Body of pancreas (tissue), 4 donors: ENCODE measurements around the gene NTN4.

ENCODE experiments used
- CTCF ChIP-seq, 7 experiments: fragments of 450-650 bp in 4 of 7; fragments of 200-600 bp in 3 of 7; sonication (generic) in 3 of 7; IDR thresholded peaks; one replicate each; pipeline ENCODE4 v1.5.1; 2016 to 2019; ENCODE audit warnings: antibody characterized with exemption in 7 of 7
- POLR2A ChIP-seq, 3 donors: fragments of 450-650 bp; IDR thresholded peaks; one replicate each; pipeline ENCODE4 v1.6.1; 2016; ENCODE audit warnings: antibody characterized with exemption in 3 of 3, mild to moderate bottlenecking in 2 of 3

- TF ChIP-seq CTCF (IDR thresholded peaks at IDR 0.05) (no peak), POLR2A (IDR thresholded peaks at IDR 0.05) (no peak)
These were observed 148.0 kb downstream of the NTN4 start for GRCh38 chr12:95642583-95642982.
